Posterior vena cava (tissue), 2 donors: ENCODE results near the gene ENOX1. TPM values are rescaled to one million over a fixed set of nuclear protein-coding genes. Genes with fewer than 3 reads are reported as not detected.

Experiments
- DNase-seq: peaks from one replicate; pipeline ENCODE4 v3.0.0-alpha.2; 2020; ENCODE audit warnings: low spot score
- intact Hi-C, 2 donors: fragments of 100-400 bp; cut with DNase I; formaldehyde crosslinking; loops; one replicate each; pipeline versions ENCODE4 v1.14.1 to v1.14.2; 2022 to 2023
- total RNA-seq, 2 donors: library from RNA; stranded (reverse); fragmentation: NEBNext Ultra II Directional; extraction: Animal tissue kit (Norgen Biotek cat#: 25700); gene quantifications; one replicate each; pipeline ENCODE4 v1.2.1, GENCODE V29; 2021
- donor health status: DM: yes; HTN: yes; CAD: no.
- donor health status: DM: yes; HTN: yes; CAD: no.

Gene ENOX1
- total RNA-seq, 2 donors from 2014 or later: 2.7 to 5.3 TPM

GRCh38 chr13:43388282-43389034 is 398.3 kb downstream of the ENOX1 start:
- intact Hi-C loops: no loop called here
- DNase-seq: no peak

- intact Hi-C loops: no loop called here
- no peak for DNase-seq
Measured at GRCh38 chr13:43387880-43388279, 398.9 kb downstream of the ENOX1 start.

GRCh38 chr13:43383498-43384165 is 403.1 kb downstream of the ENOX1 start:
- intact Hi-C loops: loop anchor here in 1 of 2 donors (2.0 kb wide), 1 partner anchor 19 kb away; no protein-coding TSS in a partner anchor
- no peak for DNase-seq

GRCh38 chr13:43379738-43380137 is 407.0 kb downstream of the ENOX1 start:
- intact Hi-C loops: no loop called here
- no peak for DNase-seq

GRCh38 chr13:43377973-43378372 is 408.8 kb downstream of the ENOX1 start:
- intact Hi-C loops: no loop called here
- no peak for DNase-seq

- intact Hi-C loops: no loop called here
- no peak for DNase-seq
Measured at GRCh38 chr13:43377149-43377548, 409.6 kb downstream of the ENOX1 start.

GRCh38 chr13:43376596-43376995 is 410.2 kb downstream of the ENOX1 start:
- no peak for DNase-seq
- intact Hi-C loops: no loop called here

GRCh38 chr13:43375797-43376465 is 410.8 kb downstream of the ENOX1 start:
- no peak for DNase-seq
- intact Hi-C loops: no loop called here

- intact Hi-C loops: no loop called here
- DNase-seq: no peak
Measured at GRCh38 chr13:43374621-43375020, 412.2 kb downstream of the ENOX1 start.

- DNase-seq: no peak
- intact Hi-C loops: no loop called here
Measured at GRCh38 chr13:43373400-43373799, 413.4 kb downstream of the ENOX1 start.

GRCh38 chr13:43370842-43371241 is 415.9 kb downstream of the ENOX1 start:
- intact Hi-C loops: no loop called here
- no peak for DNase-seq

GRCh38 chr13:43369319-43369718 is 417.5 kb downstream of the ENOX1 start:
- DNase-seq: no peak
- intact Hi-C loops: no loop called here

GRCh38 chr13:43368003-43368402 is 418.8 kb downstream of the ENOX1 start:
- no peak for DNase-seq
- intact Hi-C loops: no loop called here

- intact Hi-C loops: loop anchor here in 1 of 2 donors (2.0 kb wide), 1 partner anchor 20 kb away; no protein-coding TSS in a partner anchor
- no peak for DNase-seq
Measured at GRCh38 chr13:43365039-43365344, 421.8 kb downstream of the ENOX1 start.

- intact Hi-C loops: loop anchor here in 1 of 2 donors (2.0 kb wide), 1 partner anchor 20 kb away; no protein-coding TSS in a partner anchor
- DNase-seq: no peak
Measured at GRCh38 chr13:43364210-43365038, 422.3 kb downstream of the ENOX1 start.

GRCh38 chr13:43363156-43363953 is 423.4 kb downstream of the ENOX1 start:
- intact Hi-C loops: no loop called here
- no peak for DNase-seq

GRCh38 chr13:43362556-43362955 is 424.2 kb downstream of the ENOX1 start:
- no peak for DNase-seq
- intact Hi-C loops: no loop called here

GRCh38 chr13:43360892-43361610 is 425.7 kb downstream of the ENOX1 start:
- DNase-seq: no peak
- intact Hi-C loops: no loop called here
